Measurements from ENCODE around the gene TMEM250.

DNA sequence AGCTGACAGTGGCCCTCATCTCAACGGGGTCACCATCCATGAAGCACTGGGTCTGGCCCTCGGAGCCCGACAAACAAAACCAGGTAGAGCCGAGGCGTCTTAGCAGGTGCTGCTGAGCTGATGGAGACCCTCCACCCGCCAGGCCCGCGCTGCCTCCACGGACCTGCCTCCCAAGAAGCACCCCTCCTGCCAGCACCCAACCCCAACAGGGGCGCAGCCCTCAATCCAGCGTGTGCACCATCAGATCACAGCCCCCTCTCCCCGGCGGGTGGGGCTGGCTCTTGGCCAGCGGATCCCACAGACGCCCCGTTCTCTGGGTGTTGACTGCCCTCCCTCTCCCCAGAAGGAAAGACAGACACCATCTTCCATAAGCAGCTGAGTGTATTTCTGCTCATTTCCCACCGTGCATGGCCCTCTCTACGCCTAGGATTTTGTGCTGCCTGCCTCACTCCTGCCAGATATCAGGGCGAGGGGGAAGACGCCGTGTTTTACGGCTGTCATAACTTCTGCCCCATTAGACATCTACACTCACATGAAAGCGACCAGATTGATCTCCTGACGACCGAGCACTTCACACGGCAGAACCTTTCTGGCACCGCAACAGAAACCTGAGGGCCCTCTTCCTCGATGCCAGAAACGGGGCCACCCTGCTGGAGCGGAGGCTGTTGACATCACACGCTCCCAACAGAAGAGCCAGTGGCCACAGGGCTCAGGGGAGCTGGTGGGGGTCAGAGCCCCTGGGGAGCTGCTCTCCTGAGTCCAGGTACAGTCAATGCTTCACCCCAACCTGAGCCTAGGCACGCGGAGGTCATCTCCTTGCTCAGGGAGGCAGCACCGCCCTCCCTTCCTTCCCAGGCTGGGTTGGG lies 35.9 kb downstream of the TMEM250 start:
- TF ChIP-seq, protein P1, sequence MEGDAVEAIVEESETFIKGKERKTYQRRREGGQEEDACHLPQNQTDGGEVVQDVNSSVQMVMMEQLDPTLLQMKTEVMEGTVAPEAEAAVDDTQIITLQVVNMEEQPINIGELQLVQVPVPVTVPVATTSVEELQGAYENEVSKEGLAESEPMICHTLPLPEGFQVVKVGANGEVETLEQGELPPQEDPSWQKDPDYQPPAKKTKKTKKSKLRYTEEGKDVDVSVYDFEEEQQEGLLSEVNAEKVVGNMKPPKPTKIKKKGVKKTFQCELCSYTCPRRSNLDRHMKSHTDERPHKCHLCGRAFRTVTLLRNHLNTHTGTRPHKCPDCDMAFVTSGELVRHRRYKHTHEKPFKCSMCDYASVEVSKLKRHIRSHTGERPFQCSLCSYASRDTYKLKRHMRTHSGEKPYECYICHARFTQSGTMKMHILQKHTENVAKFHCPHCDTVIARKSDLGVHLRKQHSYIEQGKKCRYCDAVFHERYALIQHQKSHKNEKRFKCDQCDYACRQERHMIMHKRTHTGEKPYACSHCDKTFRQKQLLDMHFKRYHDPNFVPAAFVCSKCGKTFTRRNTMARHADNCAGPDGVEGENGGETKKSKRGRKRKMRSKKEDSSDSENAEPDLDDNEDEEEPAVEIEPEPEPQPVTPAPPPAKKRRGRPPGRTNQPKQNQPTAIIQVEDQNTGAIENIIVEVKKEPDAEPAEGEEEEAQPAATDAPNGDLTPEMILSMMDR (IDR thresholded peaks at IDR 0.05), result no peak
- TF ChIP-seq POLR2A (IDR thresholded peaks at IDR 0.05), result no peak
